GM23338 (cell line): ENCODE data around the gene RNF130.

ENCODE experiments used
- CTCF ChIP-seq, 2 experiments: fragments of 200-600 bp in 1 of 2; sonication (generic) in 1 of 2; conservative IDR thresholded peaks; 2 replicates each; pipeline versions ENCODE4 v1.5.1 to v1.6.1; 2016 to 2017; ENCODE audit warnings: antibody characterized with exemption in 2 of 2, low read depth in 2 of 2, mild to moderate bottlenecking in 2 of 2, moderate library complexity in 1 of 2
- EZH2 ChIP-seq: fragments of 200-600 bp; sonication (generic); IDR thresholded peaks from one replicate; pipeline ENCODE4 v1.8.0; 2017; ENCODE audit warnings: antibody characterized with exemption, mild to moderate bottlenecking, low read depth; ENCODE audit not compliant: unreplicated experiment
- EZH2phosphoT487 ChIP-seq: fragments of 200-600 bp; sonication (generic); IDR thresholded peaks from one replicate; pipeline ENCODE4 v1.8.1; 2018; ENCODE audit warnings: antibody characterized with exemption; ENCODE audit not compliant: unreplicated experiment
- JUNB ChIP-seq: IDR thresholded peaks from one replicate; pipeline ENCODE4 v1.6.1; 2016; ENCODE audit warnings: antibody characterized with exemption; ENCODE audit not compliant: unreplicated experiment
- NANOG ChIP-seq: IDR thresholded peaks from 2 replicates; pipeline ENCODE4 v1.6.1; 2016; ENCODE audit warnings: antibody characterized with exemption, borderline replicate concordance
- POLR2AphosphoS5 ChIP-seq: IDR thresholded peaks from 2 replicates; pipeline ENCODE4 v1.6.1; 2016; ENCODE audit warnings: antibody characterized with exemption, low read depth
- ZNF114 ChIP-seq: fragments of 250-450 bp; sonication (Bioruptor Pico); IDR thresholded peaks from 2 replicates; pipeline ENCODE4 v1.5.0; 2020; ENCODE audit warnings: mild to moderate bottlenecking, moderate library complexity
- TF ChIP-seq, protein P1 (sequence below): IDR thresholded peaks from one replicate; pipeline ENCODE4 v1.6.1; 2018; ENCODE audit warnings: antibody characterized with exemption; ENCODE audit not compliant: unreplicated experiment

GRCh38 chr5:179991106-179991505 is 80.5 kb downstream of the RNF130 start:
- TF ChIP-seq CTCF (conservative IDR thresholded peaks at IDR 0.05; ENCODE audit: low read depth in 2 of 2) (no peak), EZH2 (no peak), POLR2AphosphoS5 (no peak), JUNB (no peak), ZNF114 (CRISPR knock-in tag) (no peak), EZH2phosphoT487 (no peak), NANOG (no peak)
- TF ChIP-seq, protein P1, sequence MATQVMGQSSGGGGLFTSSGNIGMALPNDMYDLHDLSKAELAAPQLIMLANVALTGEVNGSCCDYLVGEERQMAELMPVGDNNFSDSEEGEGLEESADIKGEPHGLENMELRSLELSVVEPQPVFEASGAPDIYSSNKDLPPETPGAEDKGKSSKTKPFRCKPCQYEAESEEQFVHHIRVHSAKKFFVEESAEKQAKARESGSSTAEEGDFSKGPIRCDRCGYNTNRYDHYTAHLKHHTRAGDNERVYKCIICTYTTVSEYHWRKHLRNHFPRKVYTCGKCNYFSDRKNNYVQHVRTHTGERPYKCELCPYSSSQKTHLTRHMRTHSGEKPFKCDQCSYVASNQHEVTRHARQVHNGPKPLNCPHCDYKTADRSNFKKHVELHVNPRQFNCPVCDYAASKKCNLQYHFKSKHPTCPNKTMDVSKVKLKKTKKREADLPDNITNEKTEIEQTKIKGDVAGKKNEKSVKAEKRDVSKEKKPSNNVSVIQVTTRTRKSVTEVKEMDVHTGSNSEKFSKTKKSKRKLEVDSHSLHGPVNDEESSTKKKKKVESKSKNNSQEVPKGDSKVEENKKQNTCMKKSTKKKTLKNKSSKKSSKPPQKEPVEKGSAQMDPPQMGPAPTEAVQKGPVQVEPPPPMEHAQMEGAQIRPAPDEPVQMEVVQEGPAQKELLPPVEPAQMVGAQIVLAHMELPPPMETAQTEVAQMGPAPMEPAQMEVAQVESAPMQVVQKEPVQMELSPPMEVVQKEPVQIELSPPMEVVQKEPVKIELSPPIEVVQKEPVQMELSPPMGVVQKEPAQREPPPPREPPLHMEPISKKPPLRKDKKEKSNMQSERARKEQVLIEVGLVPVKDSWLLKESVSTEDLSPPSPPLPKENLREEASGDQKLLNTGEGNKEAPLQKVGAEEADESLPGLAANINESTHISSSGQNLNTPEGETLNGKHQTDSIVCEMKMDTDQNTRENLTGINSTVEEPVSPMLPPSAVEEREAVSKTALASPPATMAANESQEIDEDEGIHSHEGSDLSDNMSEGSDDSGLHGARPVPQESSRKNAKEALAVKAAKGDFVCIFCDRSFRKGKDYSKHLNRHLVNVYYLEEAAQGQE: no peak
